Heart right ventricle (tissue), 16 donors: ENCODE data around the gene AFDN. TPM values are rescaled to one million over a fixed set of nuclear protein-coding genes. Genes with fewer than 3 reads are reported as not detected.

Experiments
- ATAC-seq, 8 donors: fragments of 200-7000 bp; cut with Tn5 transposase; one replicate each; pipeline ENCODE4 v1.9.1; 2020; ENCODE audit warnings: mild to moderate bottlenecking in 8 of 8, moderate library complexity in 8 of 8, moderate number of reproducible peaks in 1 of 8
- DNase-seq, 2 donors: peaks; one replicate each; pipeline ENCODE4 v3.0.0-alpha.2; 2020
- H3K27ac ChIP-seq, 10 donors: fragments of 200-600 bp; sonication (generic) in 2 of 10; one replicate each; pipeline versions ENCODE4 v1.5.0 to v1.8.0; 2020 to 2022; ENCODE audit warnings: mild to moderate bottlenecking in 3 of 10
- H3K27me3 ChIP-seq, 7 donors: fragments of 200-600 bp; one replicate each; pipeline ENCODE4 v1.8.0; 2021 to 2022; ENCODE audit warnings: mild to moderate bottlenecking in 2 of 7
- H3K36me3 ChIP-seq, 9 donors: fragments of 200-600 bp; sonication (generic) in 1 of 9; one replicate each; pipeline versions ENCODE4 v1.5.0 to v1.8.0; 2020 to 2022; ENCODE audit warnings: mild to moderate bottlenecking in 2 of 9
- H3K4me1 ChIP-seq, 9 donors: fragments of 200-600 bp; sonication (generic) in 1 of 9; one replicate each; pipeline versions ENCODE4 v1.5.0 to v1.8.0; 2020 to 2022; ENCODE audit warnings: mild to moderate bottlenecking in 4 of 9
- H3K4me3 ChIP-seq, 10 donors: fragments of 200-600 bp; sonication (generic) in 2 of 10; one replicate each; pipeline versions ENCODE4 v1.5.0 to v1.8.0; 2020 to 2022; ENCODE audit warnings: mild to moderate bottlenecking in 7 of 10, moderate library complexity in 2 of 10
- H3K9me3 ChIP-seq, 11 donors: fragments of 200-600 bp in 10 of 11; sonication (generic) in 2 of 11; one replicate each; pipeline versions ENCODE4 v1.5.0 to v1.8.0; 2013 to 2022; ENCODE audit warnings: mild to moderate bottlenecking in 2 of 11, control low read depth in 1 of 11, moderate library complexity in 1 of 11
- CTCF ChIP-seq, 9 donors: fragments of 200-600 bp; sonication (generic) in 2 of 9; IDR thresholded peaks; one replicate each; pipeline versions ENCODE4 v1.5.0 to v1.8.0; 2021 to 2022; ENCODE audit warnings: antibody characterized with exemption in 9 of 9, mild to moderate bottlenecking in 5 of 9, moderate library complexity in 1 of 9
- WGBS, 2 donors: extraction: QIAGEN DNeasy Blood & Tissue Kit; methylation state at CpG; one replicate each; pipeline ENCODE4 v1.1.7; 2013; ENCODE audit warnings: inconsistent platforms in 1 of 2; 5-methylcytosine and 5-hydroxymethylcytosine counted together
- intact Hi-C, 10 donors: fragments of 100-400 bp; cut with DNase I; formaldehyde crosslinking; loops; one replicate each; pipeline versions ENCODE4 v1.11.1 to v1.14.2; 2022
- polyA plus RNA-seq, 2 donors: library from polyadenylated mRNA; stranded (reverse); fragments of 200-250 nt; gene quantifications; one replicate each; pipeline ENCODE4 v1.2.3, GENCODE V29; 2013
- total RNA-seq, 10 donors: library from RNA; stranded (reverse); fragmentation: NEBNext Ultra II Directional in 3 of 10; extraction: Animal tissue kit (Norgen Biotek cat#: 25700) in 3 of 10; gene quantifications; one replicate each; pipeline versions ENCODE4 v1.2.1 to v1.2.4, GENCODE V29; 2021 to 2023
- donor health status: Arrhythmogenic right ventricular cardiomyopathy.
- donor health status: ischemic (EF 13 %, LVEDD 7.1; RV severe dilation, severe dysfunction).
- donor health status: healthy with polysubstance abuse.
- donor health status: DM: no; HTN: yes; CAD: no.
- donor health status: DM: no; HTN: no; CAD: no.
- donor health status: ischemic (EF 25% LVEDD 6.9; RV normal size, moderate dysfunction).
- donor health status: ischemic (EF 25% LVEDD 5.7; RV mildly dilated, moderate dysfunction).
- donor health status: healthy.
- donor health status: DM: yes; HTN: yes; CAD: no.
- donor health status: Ischemic cardiomyopathy.
- donor health status: ischemic (EF 35%, LVEDD 5.7; RV mildly dilated, moderate dysfunction).
- donor health status: nonischemic (EF 11% LVEDD 7.7; RV severe dilation, severe dysfunction).
- donor health status: DM: yes; HTN: yes; CAD: no.
- donor health status: PGD.
- donor health status: ischemic (EF 29% LVEDD 5.4; RV normal size, mild dysfunction).
- donor health status: nonischemic (EF 23%, LVEDD 6.1; RV moderate dilation, normal function).

Gene AFDN
- total and polyA plus RNA-seq, 12 donors = 17.4 to 79.9 (median 58.0) TPM

- H3K27me3 ChIP-seq = no peaks in the 10 kb centered on the region
- H3K4me3 ChIP-seq = no peak overlapping the region
- H3K36me3 ChIP-seq = peaks cover 0 to 97% (median 44%) of the 10 kb centered on the region in 9 donors
- no peaks in the 10 kb centered on the region for H3K9me3 ChIP-seq
- WGBS, 2 donors = 81 to 88% methylated on average over 5 of the region's 5 CpGs
- no peak for TF ChIP-seq CTCF (IDR thresholded peaks at IDR 0.05)
- no peak for DNase-seq
- H3K4me1 ChIP-seq = peaks cover 0 to 47% (median 16%) of the 10 kb centered on the region in 9 donors
- ATAC-seq = no peak
- intact Hi-C loops = loop anchor here in 1 of 10 donors (10.0 kb wide), 1 partner anchor 81 kb away; no protein-coding TSS in a partner anchor
- no peak overlapping the region for H3K27ac ChIP-seq
Measured at GRCh38 chr6:167953551-167953950, 126.8 kb downstream of the AFDN start.

DNA sequence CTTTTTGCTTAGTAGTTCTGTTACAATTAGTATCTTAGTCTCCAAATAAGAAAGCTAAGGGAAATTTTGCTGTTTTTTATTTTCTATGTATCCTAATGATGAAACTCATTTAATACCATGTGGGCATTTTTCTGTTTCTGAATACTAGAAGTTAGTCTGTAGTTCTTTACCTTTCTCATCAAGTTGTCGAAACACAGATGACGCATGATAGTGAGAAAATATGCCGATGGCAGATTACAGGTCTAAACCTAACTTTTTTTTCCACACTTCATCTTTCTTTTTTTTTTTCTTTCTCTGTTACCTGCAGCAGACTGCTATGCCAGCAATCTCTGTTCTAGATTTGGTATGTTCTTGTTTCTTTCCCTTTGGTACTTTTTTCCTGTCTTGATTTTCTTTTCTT, 127.4 kb downstream of the AFDN start:
- Histone ChIP-seq H3K27ac (no peak overlapping the region), H3K27me3 (no peaks in the 10 kb centered on the region), H3K4me1 (peaks cover 0 to 52% (median 21%) of the 10 kb centered on the region in 9 donors), H3K36me3 (peaks cover 0 to 91% (median 38%) of the 10 kb centered on the region in 9 donors), H3K4me3 (no peak overlapping the region), H3K9me3 (no peaks in the 10 kb centered on the region)
- ATAC-seq (no peak), DNase-seq (no peak)
- WGBS, 2 donors = 80 to 91% methylated on average over 3 of the region's 3 CpGs
- no peak for TF ChIP-seq CTCF (IDR thresholded peaks at IDR 0.05)
- intact Hi-C loops = loop anchor here in 1 of 10 donors (10.0 kb wide), 1 partner anchor 81 kb away; no protein-coding TSS in a partner anchor

- Histone ChIP-seq H3K4me3 (no peak overlapping the region), H3K27me3 (no peaks in the 10 kb centered on the region), H3K27ac (peak overlapping the region in 1 of 10 donors; percentile 32), H3K9me3 (no peaks in the 10 kb centered on the region), H3K36me3 (peaks cover 0 to 73% (median 14%) of the 10 kb centered on the region in 9 donors), H3K4me1 (peaks cover 0 to 68% (median 24%) of the 10 kb centered on the region in 9 donors)
- ATAC-seq = peak in 2 of 8 donors; percentile 10 to 26
- WGBS, 2 donors = 87 to 92% methylated on average over 6 of the region's 6 CpGs
- DNase-seq = no peak
- intact Hi-C loops = loop anchor here in 1 of 10 donors (10.0 kb wide), 1 partner anchor 78 kb away; no protein-coding TSS in a partner anchor
- no peak for TF ChIP-seq CTCF (IDR thresholded peaks at IDR 0.05)
Measured at GRCh38 chr6:167956491-167956890, 129.8 kb downstream of the AFDN start.

DNA sequence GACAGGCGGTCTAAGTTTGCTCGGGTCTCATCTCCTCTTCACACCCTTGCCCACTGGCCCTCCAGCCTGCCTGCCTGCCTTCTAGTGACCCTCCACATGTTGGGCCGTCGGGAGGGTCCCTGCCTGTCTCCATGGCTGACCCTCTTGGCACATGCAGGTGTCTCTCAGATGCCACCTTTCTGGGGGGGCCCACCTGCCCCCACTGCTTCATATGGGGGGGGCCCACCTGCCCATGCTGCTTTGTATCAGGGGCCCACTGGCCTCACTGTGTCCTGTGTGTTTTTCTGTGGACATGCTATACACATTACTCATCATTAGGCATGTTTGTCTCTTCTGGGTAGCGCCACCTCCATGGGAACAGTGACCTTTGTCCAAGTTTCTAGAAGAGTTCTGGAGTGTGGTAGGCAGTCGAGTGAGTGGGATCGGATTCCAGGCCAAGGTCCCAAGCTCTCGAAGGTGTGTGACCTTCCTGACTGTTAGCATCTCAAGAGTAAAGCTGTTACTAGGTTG, 130.3 kb downstream of the AFDN start:
- TF ChIP-seq CTCF (IDR thresholded peaks at IDR 0.05) = no peak
- WGBS, 2 donors = 76 to 78% methylated on average over 8 of the region's 8 CpGs
- no peaks in the 10 kb centered on the region for H3K27me3 ChIP-seq
- ATAC-seq (peak in 7 of 8 donors; percentile 22 to 82 (median 62)), DNase-seq (no peak)
- H3K27ac ChIP-seq = peak overlapping the region in 2 of 10 donors; percentile 11 to 32
- H3K4me3 ChIP-seq = no peak overlapping the region
- intact Hi-C loops = loop anchor here in 1 of 10 donors (10.0 kb wide), 1 partner anchor 78 kb away; no protein-coding TSS in a partner anchor
- H3K4me1 ChIP-seq = peaks cover 0 to 69% (median 24%) of the 10 kb centered on the region in 9 donors
- no peaks in the 10 kb centered on the region for H3K9me3 ChIP-seq
- H3K36me3 ChIP-seq = peaks cover 0 to 73% (median 9%) of the 10 kb centered on the region in 9 donors
